H9 (cell line): ENCODE results near the gene PRDM11. TPM values are rescaled to one million over a fixed set of nuclear protein-coding genes. Genes with fewer than 3 reads are reported as not detected.

Experiments used
- DNase-seq: peaks from one replicate; pipeline ENCODE4 v3.0.0-alpha.2; 2017
- H2AFZ ChIP-seq: one replicate; pipeline ENCODE4 v1.6.1; 2013; ENCODE audit warnings: mild to moderate bottlenecking, low read length, control low read depth, moderate library complexity
- H2AK5ac ChIP-seq: 2 replicates; pipeline ENCODE4 v1.6.1; 2013; ENCODE audit warnings: low read length, control low read depth, mixed read lengths; ENCODE audit not compliant: insufficient read length
- H2BK120ac ChIP-seq: one replicate; pipeline ENCODE4 v1.6.1; 2013; ENCODE audit warnings: low read depth, mild to moderate bottlenecking, low read length, control low read depth, inconsistent platforms; ENCODE audit not compliant: poor library complexity, severe bottlenecking
- H2BK12ac ChIP-seq: 2 replicates; pipeline ENCODE4 v1.6.1; 2013; ENCODE audit warnings: low read length, control low read depth, mixed read lengths, low read depth; ENCODE audit not compliant: insufficient read length
- H2BK15ac ChIP-seq: 2 replicates; pipeline ENCODE4 v1.6.1; 2013; ENCODE audit warnings: low read depth, low read length, control low read depth
- H2BK20ac ChIP-seq: one replicate; pipeline ENCODE4 v1.6.1; 2013; ENCODE audit warnings: low read depth, mild to moderate bottlenecking, low read length, control low read depth, inconsistent platforms; ENCODE audit not compliant: poor library complexity, severe bottlenecking
- H2BK5ac ChIP-seq: 2 replicates; pipeline ENCODE4 v1.6.1; 2013; ENCODE audit warnings: low read length, control low read depth, mixed read lengths; ENCODE audit not compliant: insufficient read length
- H3K14ac ChIP-seq: 2 replicates; pipeline ENCODE4 v1.6.1; 2013; ENCODE audit warnings: low read length, control low read depth; ENCODE audit not compliant: insufficient read depth
- H3K18ac ChIP-seq: 2 replicates; pipeline ENCODE4 v1.6.1; 2013; ENCODE audit warnings: low read depth, mild to moderate bottlenecking, mixed read lengths, low read length, control low read depth; ENCODE audit not compliant: insufficient read length
- H3K23ac ChIP-seq: 2 replicates; pipeline ENCODE4 v1.6.1; 2013; ENCODE audit warnings: low read length, control low read depth, mixed read lengths, low read depth; ENCODE audit not compliant: insufficient read length
- H3K23me2 ChIP-seq: 2 replicates; pipeline ENCODE4 v1.6.1; 2013; ENCODE audit warnings: low read depth, mild to moderate bottlenecking, mixed read lengths, low read length, control low read depth; ENCODE audit not compliant: insufficient read length, poor library complexity, severe bottlenecking
- H3K27ac ChIP-seq: 2 replicates; pipeline ENCODE4 v1.5.1; 2013; ENCODE audit warnings: low read length, control low read depth, mixed read lengths, low read depth; ENCODE audit not compliant: insufficient read length
- H3K27me3 ChIP-seq: 2 replicates; pipeline ENCODE4 v1.6.1; 2013; ENCODE audit warnings: low read length, control low read depth, inconsistent platforms; ENCODE audit not compliant: insufficient read depth
- H3K4ac ChIP-seq: 2 replicates; pipeline ENCODE4 v1.6.1; 2013; ENCODE audit warnings: low read depth, mild to moderate bottlenecking, control low read depth, inconsistent platforms, low read length, moderate library complexity
- H3K4me1 ChIP-seq: 2 replicates; pipeline ENCODE4 v1.6.1; 2013; ENCODE audit warnings: low read length, control low read depth, inconsistent platforms; ENCODE audit not compliant: insufficient read depth
- H3K4me2 ChIP-seq: 2 replicates; pipeline ENCODE4 v1.6.1; 2013; ENCODE audit warnings: low read length, control low read depth, mixed read lengths; ENCODE audit not compliant: insufficient read length, insufficient read depth
- H3K56ac ChIP-seq: 2 replicates; pipeline ENCODE4 v1.6.1; 2013; ENCODE audit warnings: low read depth, mild to moderate bottlenecking, mixed read lengths, low read length, control low read depth; ENCODE audit not compliant: insufficient read length
- H3K79me1 ChIP-seq: 2 replicates; pipeline ENCODE4 v1.6.1; 2013; ENCODE audit warnings: low read depth, mild to moderate bottlenecking, moderate library complexity, low read length, control low read depth, inconsistent platforms; ENCODE audit not compliant: insufficient read depth, poor library complexity, severe bottlenecking
- H3K79me2 ChIP-seq: 2 replicates; pipeline ENCODE4 v1.6.1; 2013; ENCODE audit warnings: low read length, control low read depth, inconsistent platforms; ENCODE audit not compliant: insufficient read depth
- H3K9ac ChIP-seq: 2 replicates; pipeline ENCODE4 v1.6.1; 2013; ENCODE audit warnings: low read length, control low read depth, mixed read lengths; ENCODE audit not compliant: insufficient read length; ENCODE audit errors: extremely low read depth
- H3K9me3 ChIP-seq: one replicate; pipeline ENCODE4 v1.6.1; 2013; ENCODE audit warnings: low read depth, low read length, inconsistent platforms; ENCODE audit not compliant: control insufficient read depth
- H3T11ph ChIP-seq: one replicate; pipeline ENCODE4 v1.6.1; 2013; ENCODE audit warnings: mild to moderate bottlenecking, low read length, control low read depth, inconsistent platforms
- H4K20me1 ChIP-seq: one replicate; pipeline ENCODE4 v1.6.1; 2013; ENCODE audit not compliant: control insufficient read depth, insufficient read length, insufficient read depth
- H4K5ac ChIP-seq: 2 replicates; pipeline ENCODE4 v1.6.1; 2013; ENCODE audit warnings: low read depth, mild to moderate bottlenecking, mixed read lengths, low read length, control low read depth; ENCODE audit not compliant: insufficient read length
- H4K8ac ChIP-seq: replicated peaks from 2 replicates; pipeline ENCODE4 v1.6.1; 2013; ENCODE audit warnings: low read length, control low read depth, mixed read lengths, low read depth; ENCODE audit not compliant: insufficient read length
- H4K91ac ChIP-seq: 2 replicates; pipeline ENCODE4 v1.6.1; 2013; ENCODE audit warnings: low read depth, mild to moderate bottlenecking, moderate library complexity, mixed read lengths, low read length, control low read depth; ENCODE audit not compliant: insufficient read length
- H3K27ac Mint-ChIP-seq, 3 experiments: 2 replicates in 2 of 3; 3 replicates in 1 of 3; pipeline ENCODE4 v1.8.0; 2020 to 2021; ENCODE audit warnings: mixed read lengths in 3 of 3, mild to moderate bottlenecking in 1 of 3, moderate library complexity in 1 of 3
- H3K27me3 Mint-ChIP-seq: 2 replicates; pipeline ENCODE4 v1.8.0; 2021; ENCODE audit warnings: low read depth, mild to moderate bottlenecking, moderate library complexity, mixed read lengths
- H3K36me3 Mint-ChIP-seq, 3 experiments: 2 replicates in 2 of 3; 3 replicates in 1 of 3; pipeline ENCODE4 v1.8.0; 2020 to 2021; ENCODE audit warnings: low read depth in 3 of 3, mixed read lengths in 3 of 3; ENCODE audit not compliant: insufficient read depth in 1 of 3
- H3K4me1 Mint-ChIP-seq, 2 experiments: 2 replicates each; pipeline ENCODE4 v1.8.0; 2020; ENCODE audit warnings: mixed read lengths in 2 of 2
- H3K4me3 Mint-ChIP-seq, 2 experiments: 2 replicates in 1 of 2; 3 replicates in 1 of 2; pipeline ENCODE4 v1.8.0; 2020 to 2021; ENCODE audit warnings: mild to moderate bottlenecking in 2 of 2, mixed read lengths in 2 of 2, moderate library complexity in 1 of 2
- H3K9me3 Mint-ChIP-seq, 2 experiments: 2 replicates in 1 of 2; 3 replicates in 1 of 2; pipeline ENCODE4 v1.8.0; 2020; ENCODE audit warnings: mild to moderate bottlenecking in 2 of 2, mixed read lengths in 2 of 2, moderate library complexity in 1 of 2
- CTCF ChIP-seq: fragments of 200-600 bp; sonication (generic); conservative IDR thresholded peaks from 3 replicates; pipeline ENCODE4 v1.8.0; 2021; ENCODE audit warnings: antibody characterized with exemption, mild to moderate bottlenecking
- WGBS: extraction: QIAGEN DNeasy Blood & Tissue Kit; methylation state at CpG from one replicate; pipeline ENCODE4 v1.1.7; 2013; ENCODE audit warnings: missing lambda C conversion rate, low lambda C conversion rate, mixed read lengths; ENCODE audit not compliant: insufficient read length; ENCODE audit errors: extremely low coverage; 5-methylcytosine and 5-hydroxymethylcytosine counted together
- total RNA-seq: library from RNA; stranded (reverse); gene quantifications from 2 replicates; pipeline ENCODE4 v1.2.1, GENCODE V29; 2021

PRDM11 gene
- total RNA-seq, 1 experiment from 2014 or later = 11.5 TPM

DNA sequence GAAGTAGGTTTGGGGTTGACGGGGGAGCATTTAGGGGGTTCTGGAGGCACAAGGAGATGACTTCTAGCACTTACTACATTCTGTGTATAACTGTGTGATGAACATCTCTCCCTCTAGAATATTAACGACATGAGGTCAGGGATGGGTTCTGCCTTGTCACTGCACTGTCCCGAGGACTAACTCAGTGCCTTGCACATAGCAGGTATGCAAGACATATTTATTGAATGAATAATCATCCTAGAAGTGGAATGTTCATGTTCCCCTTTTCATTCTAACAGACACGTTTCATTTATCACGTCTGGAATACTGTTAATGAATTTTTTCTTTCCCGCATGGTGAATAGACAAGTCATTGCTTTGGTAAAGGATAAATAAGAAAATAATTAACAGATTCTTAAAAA is 127.1 kb downstream of the PRDM11 start:
- Histone ChIP-seq H3K79me2 (no peaks in the 10 kb centered on the region), H3K56ac (no peak overlapping the region), H3K23me2 (no peaks in the 10 kb centered on the region), H3K18ac (no peak overlapping the region), H4K91ac (no peak overlapping the region), H4K20me1 (no peaks in the 10 kb centered on the region), H3K14ac (no peak overlapping the region), H2BK15ac (no peak overlapping the region), H3K4ac (no peak overlapping the region), H3K23ac (no peak overlapping the region), H2BK5ac (no peak overlapping the region), H3K27ac (no peak overlapping the region), H3K4me2 (no peak overlapping the region), H3K9me3 (no peaks in the 10 kb centered on the region), H3K79me1 (no peaks in the 10 kb centered on the region), H3K27me3 (no peaks in the 10 kb centered on the region), H3K4me1 (no peaks in the 10 kb centered on the region; the same call in 1 of the 2 replicates), H4K5ac (no peak overlapping the region), H2AFZ (no peak overlapping the region), H2BK120ac (no peak overlapping the region), H2BK20ac (no peak overlapping the region), H3K9ac (no peak overlapping the region), H2AK5ac (no peak overlapping the region), H3T11ph (no peak overlapping the region), H2BK12ac (no peak overlapping the region), H4K8ac (no peak overlapping the region)
- no CpG with 5 or more reads among the region's 6 CpGs for WGBS
- no peak for TF ChIP-seq CTCF
- Mint-ChIP-seq H3K4me1 (peaks cover 0 to 4% of the 10 kb centered on the region in 2 experiments; a peak in 2 of 4 replicates), H3K4me3 (no peak overlapping the region), H3K27me3 (peaks cover 25% of the 10 kb centered on the region), H3K9me3 (no peaks in the 10 kb centered on the region), H3K36me3 (no peaks in the 10 kb centered on the region), H3K27ac (no peak overlapping the region)
- no peak for DNase-seq
